ENCODE data around the gene SHMT2. TPM values are rescaled to one million over a fixed set of nuclear protein-coding genes. Genes with fewer than 3 reads are reported as not detected.
"Not testable (repeated sequence)": the region's sequence is repeated elsewhere in the genome, so short reads cannot be mapped to it uniquely, and the experiment has no call there.

The SHMT2 gene
- total RNA-seq, 1 experiment from 2014 or later: 280 TPM

DNA sequence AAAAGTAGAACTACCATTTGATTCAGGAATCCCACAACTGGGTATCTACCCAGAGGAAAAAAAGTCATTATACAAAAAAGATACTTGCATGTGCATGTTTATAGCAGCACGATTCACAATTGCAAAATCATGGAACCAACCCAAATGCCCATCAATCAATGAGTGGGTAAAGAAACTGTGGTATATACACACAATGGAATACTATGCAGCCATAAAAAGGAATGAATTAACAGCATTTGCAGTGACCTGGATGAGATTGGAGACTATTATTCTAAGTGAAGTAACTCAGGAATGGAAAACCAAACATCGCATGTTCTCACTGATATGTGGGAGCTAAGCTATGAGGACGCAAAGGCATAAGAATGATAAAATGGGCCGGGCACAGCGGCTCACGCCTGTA is 46.7 kb downstream of the SHMT2 start:
- H3K9ac ChIP-seq (ENCODE audit: low read length); H3K4me2 ChIP-seq (ENCODE audit: low read length); POLR2A ChIA-PET; H2AFZ ChIP-seq (ENCODE audit: low read depth, low read length, poor library complexity, severe bottlenecking); H3K36me3 ChIP-seq (ENCODE audit: control insufficient read depth in 1 of 2, insufficient read depth in 2 of 2, low read length in 2 of 2); intact Hi-C loops (cut with micrococcal nuclease); H3K27me3 ChIP-seq (ENCODE audit: insufficient read depth, low read length); H3K4me3 ChIP-seq (replicated peaks in 1 of 2; ENCODE audit: low read depth in 1 of 2, low read length in 2 of 2); RAD21 ChIA-PET (ENCODE audit: low non-redundant PET in 1 of 2, low total read pairs in 2 of 2, uncharacterized antibody in 2 of 2, unreplicated experiment in 2 of 2); H3K79me2 ChIP-seq (ENCODE audit: insufficient read depth, low read length); H3K9me3 ChIP-seq (ENCODE audit: control insufficient read depth in 1 of 2, insufficient read depth in 1 of 2, low read depth in 1 of 2, low read length in 2 of 2); H3K9me2 ChIP-seq (ENCODE audit: insufficient read depth); ATAC-seq; DNase-seq (ENCODE audit: low read depth, low spot score); H3K27ac ChIP-seq (ENCODE audit: low read depth, low read length); BruUV-seq (replicated peaks); H4K20me1 ChIP-seq (ENCODE audit: insufficient read depth): not testable (repeated sequence)
- peaks cover 20 to 26% of the 10 kb centered on the region in 2 experiments for H3K4me1 ChIP-seq (ENCODE audit: control insufficient read depth in 1 of 2, insufficient read depth in 2 of 2, low read length in 2 of 2)
- CTCF ChIA-PET: interaction anchor here (1.2 to 2.6 kb wide), 6 partner anchors 9 to 176 kb away, joined by 3 to 9 read pairs (median 4); no protein-coding TSS in a partner anchor

DNA sequence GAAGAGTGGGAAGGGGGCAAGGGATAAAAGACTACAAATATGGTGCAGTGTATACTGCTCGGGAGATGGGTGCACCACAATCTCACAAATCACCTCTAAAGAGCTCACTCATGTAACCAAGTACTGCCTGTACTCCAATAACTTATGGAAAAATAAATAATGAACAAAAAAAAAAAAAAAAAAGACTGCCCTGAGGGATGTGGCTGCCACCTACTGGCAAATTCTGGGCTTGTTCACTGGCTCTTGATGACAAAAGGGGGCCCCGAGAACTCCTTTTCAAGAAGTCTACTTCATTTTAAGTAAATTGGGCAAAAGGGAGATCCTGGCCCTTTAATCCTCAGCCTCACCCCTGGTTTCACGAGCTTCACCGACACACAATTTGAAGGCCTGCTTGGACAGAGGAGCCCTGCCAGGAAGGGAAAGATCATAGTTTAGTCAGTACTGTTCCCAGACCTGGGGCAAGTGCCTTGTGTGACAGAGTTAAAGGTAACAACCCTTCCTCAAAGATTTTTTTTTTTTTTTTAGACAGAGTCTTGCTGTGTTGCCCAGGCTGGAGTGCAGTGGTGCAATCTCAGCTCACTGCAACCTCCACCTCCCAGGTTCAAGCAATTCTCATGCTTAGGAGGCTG is 47.5 kb downstream of the SHMT2 start:
- POLR2A ChIA-PET: no interaction called here
- no TSS peak for BruUV-seq (replicated peaks)
- Histone ChIP-seq H3K27ac (ENCODE audit: low read depth, low read length) (no peak overlapping the region), H2AFZ (ENCODE audit: low read depth, low read length, poor library complexity, severe bottlenecking) (no peak overlapping the region), H3K4me1 (ENCODE audit: control insufficient read depth in 1 of 2, insufficient read depth in 2 of 2, low read length in 2 of 2) (peaks cover 20 to 26% of the 10 kb centered on the region in 2 experiments), H4K20me1 (ENCODE audit: insufficient read depth) (no peaks in the 10 kb centered on the region), H3K4me2 (ENCODE audit: low read length) (no peak overlapping the region), H3K79me2 (ENCODE audit: insufficient read depth, low read length) (no peaks in the 10 kb centered on the region), H3K4me3 (replicated peaks in 1 of 2; ENCODE audit: low read depth in 1 of 2, low read length in 2 of 2) (no peak overlapping the region), H3K9me3 (ENCODE audit: control insufficient read depth in 1 of 2, insufficient read depth in 1 of 2, low read depth in 1 of 2, low read length in 2 of 2) (no peaks in the 10 kb centered on the region), H3K36me3 (ENCODE audit: control insufficient read depth in 1 of 2, insufficient read depth in 2 of 2, low read length in 2 of 2) (peaks cover 0 to 4% of the 10 kb centered on the region in 2 experiments; a peak in 2 of 4 replicates), H3K9ac (ENCODE audit: low read length) (no peak overlapping the region), H3K9me2 (ENCODE audit: insufficient read depth) (no peaks in the 10 kb centered on the region), H3K27me3 (ENCODE audit: insufficient read depth, low read length) (no peaks in the 10 kb centered on the region)
- RAD21 ChIA-PET (ENCODE audit: low non-redundant PET in 1 of 2, low total read pairs in 2 of 2, uncharacterized antibody in 2 of 2, unreplicated experiment in 2 of 2): no interaction called here
- CTCF ChIA-PET: interaction anchor here (0.9 to 2.6 kb wide), 9 partner anchors 9 to 178 kb away, joined by 3 to 9 read pairs (median 4); partner anchors contain the start of gene INHBE
- intact Hi-C loops (cut with micrococcal nuclease): no loop called here
- ATAC-seq (peak; percentile 30), DNase-seq (ENCODE audit: low read depth, low spot score) (peak; percentile 18)
- TF ChIP-seq RAD21 (IDR thresholded peaks at IDR 0.05; ENCODE audit: low read depth) (peak; percentile 47), POLR2A (IDR thresholded peaks at IDR 0.05; ENCODE audit: borderline replicate concordance, extremely low read depth, insufficient read depth, insufficient read length) (no peak), ELF1 (IDR thresholded peaks at IDR 0.05; ENCODE audit: borderline replicate concordance, low read depth) (no peak), EZH2 (IDR thresholded peaks at IDR 0.05) (no peak)
- TF ChIP-seq, protein P1, sequence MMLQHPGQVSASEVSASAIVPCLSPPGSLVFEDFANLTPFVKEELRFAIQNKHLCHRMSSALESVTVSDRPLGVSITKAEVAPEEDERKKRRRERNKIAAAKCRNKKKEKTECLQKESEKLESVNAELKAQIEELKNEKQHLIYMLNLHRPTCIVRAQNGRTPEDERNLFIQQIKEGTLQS (IDR thresholded peaks at IDR 0.05): no peak
- TF ChIP-seq, protein P2, sequence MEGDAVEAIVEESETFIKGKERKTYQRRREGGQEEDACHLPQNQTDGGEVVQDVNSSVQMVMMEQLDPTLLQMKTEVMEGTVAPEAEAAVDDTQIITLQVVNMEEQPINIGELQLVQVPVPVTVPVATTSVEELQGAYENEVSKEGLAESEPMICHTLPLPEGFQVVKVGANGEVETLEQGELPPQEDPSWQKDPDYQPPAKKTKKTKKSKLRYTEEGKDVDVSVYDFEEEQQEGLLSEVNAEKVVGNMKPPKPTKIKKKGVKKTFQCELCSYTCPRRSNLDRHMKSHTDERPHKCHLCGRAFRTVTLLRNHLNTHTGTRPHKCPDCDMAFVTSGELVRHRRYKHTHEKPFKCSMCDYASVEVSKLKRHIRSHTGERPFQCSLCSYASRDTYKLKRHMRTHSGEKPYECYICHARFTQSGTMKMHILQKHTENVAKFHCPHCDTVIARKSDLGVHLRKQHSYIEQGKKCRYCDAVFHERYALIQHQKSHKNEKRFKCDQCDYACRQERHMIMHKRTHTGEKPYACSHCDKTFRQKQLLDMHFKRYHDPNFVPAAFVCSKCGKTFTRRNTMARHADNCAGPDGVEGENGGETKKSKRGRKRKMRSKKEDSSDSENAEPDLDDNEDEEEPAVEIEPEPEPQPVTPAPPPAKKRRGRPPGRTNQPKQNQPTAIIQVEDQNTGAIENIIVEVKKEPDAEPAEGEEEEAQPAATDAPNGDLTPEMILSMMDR (IDR thresholded peaks at IDR 0.05 in 2 of 3, conservative IDR thresholded peaks at IDR 0.05 in 1 of 3; ENCODE audit: borderline replicate concordance in 1 of 3, insufficient read depth in 1 of 3, low read depth in 2 of 3, low read length in 2 of 3): peak; percentile 50 to 67 (median 64); a peak in 5 of 6 replicates
